ENCODE results near the gene CLHC1.

GRCh38 chr2:55176094-55176415 is 56.0 kb downstream of the CLHC1 start:
- TF ChIP-seq CTCF (conservative IDR thresholded peaks at IDR 0.05; ENCODE audit: low read depth, low read length) = no peak
- no peak for TF ChIP-seq EZH2 (IDR thresholded peaks at IDR 0.05; ENCODE audit: low read length, unreplicated experiment)

Data from PC-3 (cell line).